Type B pancreatic cell (in vitro differentiated cells): ENCODE results near the gene TBX6. TPM values are rescaled to one million over a fixed set of nuclear protein-coding genes. Genes with fewer than 3 reads are reported as not detected.

ENCODE experiments used
- DNase-seq: peaks from one replicate; pipeline ENCODE4 v3.0.0; 2021; ENCODE audit warnings: mixed read lengths; ENCODE audit not compliant: unreplicated experiment; ENCODE audit errors: extremely low spot score
- H3K27ac Mint-ChIP-seq: 2 replicates; pipeline ENCODE4 v1.8.0; 2021; ENCODE audit warnings: mild to moderate bottlenecking, mixed read lengths
- H3K27me3 Mint-ChIP-seq: 2 replicates; pipeline ENCODE4 v1.8.0; 2021; ENCODE audit warnings: mixed read lengths
- H3K36me3 Mint-ChIP-seq: 2 replicates; pipeline ENCODE4 v1.8.0; 2021; ENCODE audit warnings: mixed read lengths
- H3K4me1 Mint-ChIP-seq: one replicate; pipeline ENCODE4 v1.8.0; 2021; ENCODE audit warnings: mixed read lengths; ENCODE audit not compliant: unreplicated experiment
- H3K4me3 Mint-ChIP-seq: 2 replicates; pipeline ENCODE4 v1.8.0; 2021; ENCODE audit warnings: mild to moderate bottlenecking, mixed read lengths
- H3K9me3 Mint-ChIP-seq: 2 replicates; pipeline ENCODE4 v1.8.0; 2021; ENCODE audit warnings: mixed read lengths
- CTCF ChIP-seq: fragments of 200-600 bp; sonication (generic); conservative IDR thresholded peaks from 2 replicates; pipeline ENCODE4 v1.5.0; 2021; ENCODE audit warnings: antibody characterized with exemption, mild to moderate bottlenecking
- total RNA-seq: library from RNA; stranded (reverse); gene quantifications from 2 replicates; pipeline ENCODE4 v1.2.1, GENCODE V29; 2021; ENCODE audit warnings: low replicate concordance

TBX6 gene
- total RNA-seq, 1 donor from 2014 or later, result 1.6 TPM

DNA sequence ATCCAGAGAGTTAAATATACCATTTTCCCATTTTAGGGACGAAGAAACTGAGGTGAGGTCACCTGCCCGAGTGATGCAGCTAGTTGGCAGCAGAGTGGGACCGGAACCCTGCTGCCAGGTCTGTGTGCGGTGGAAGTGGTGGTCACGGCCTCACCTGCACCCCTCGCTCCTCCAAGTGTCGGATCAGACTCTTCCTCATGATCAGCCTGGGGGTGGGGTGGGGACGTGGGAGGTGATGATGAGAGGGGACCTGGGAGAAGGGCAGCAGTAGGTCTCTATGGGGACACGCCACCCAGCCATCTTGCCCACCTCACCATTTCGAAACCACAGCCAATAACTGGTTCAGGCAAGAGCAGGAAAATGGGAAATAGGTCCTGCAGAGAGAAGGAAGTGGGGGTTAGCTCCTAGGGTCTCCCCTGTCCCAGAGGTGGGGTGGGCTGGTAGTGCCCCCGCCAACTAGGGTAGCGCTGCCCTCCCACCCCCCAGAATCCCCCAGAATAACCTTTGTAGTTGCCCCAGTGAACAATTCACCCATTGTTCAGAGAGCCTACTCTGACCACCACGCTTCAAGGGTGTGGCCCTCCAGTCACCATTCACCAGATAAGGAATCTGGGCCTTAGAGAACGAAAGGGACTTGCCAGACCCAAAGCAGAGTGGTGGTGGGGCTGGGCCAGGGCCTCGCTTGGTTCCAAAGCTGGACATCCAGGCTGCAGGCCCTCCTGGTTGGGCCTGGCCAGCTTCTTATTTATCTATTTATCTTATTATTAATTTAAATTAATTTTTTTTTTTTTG, 16.5 kb upstream of the TBX6 start:
- Mint-ChIP-seq H3K4me1 (peaks cover 5% of the 10 kb centered on the region), H3K9me3 (no peaks in the 10 kb centered on the region)
- no peak for DNase-seq

GRCh38 chr16:30104492-30104891, 12.8 kb upstream of the TBX6 start:
- peaks cover 31% of the 10 kb centered on the region for H3K36me3 Mint-ChIP-seq
- no peak for TF ChIP-seq CTCF
- H3K27me3 Mint-ChIP-seq, result no peaks in the 10 kb centered on the region
- peaks cover 5% of the 10 kb centered on the region for H3K4me1 Mint-ChIP-seq
- no peak for DNase-seq
- H3K4me3 Mint-ChIP-seq, result peak overlapping the region; percentile 65
- H3K27ac Mint-ChIP-seq, result peak overlapping the region; percentile 90
- H3K9me3 Mint-ChIP-seq, result no peaks in the 10 kb centered on the region

More for the DNA sequence above, 16.5 kb upstream of the TBX6 start:
- Mint-ChIP-seq H3K27ac (no peak overlapping the region), H3K4me3 (no peak overlapping the region), H3K27me3 (no peaks in the 10 kb centered on the region), H3K36me3 (peaks cover 25% of the 10 kb centered on the region)
- no peak for TF ChIP-seq CTCF

DNA sequence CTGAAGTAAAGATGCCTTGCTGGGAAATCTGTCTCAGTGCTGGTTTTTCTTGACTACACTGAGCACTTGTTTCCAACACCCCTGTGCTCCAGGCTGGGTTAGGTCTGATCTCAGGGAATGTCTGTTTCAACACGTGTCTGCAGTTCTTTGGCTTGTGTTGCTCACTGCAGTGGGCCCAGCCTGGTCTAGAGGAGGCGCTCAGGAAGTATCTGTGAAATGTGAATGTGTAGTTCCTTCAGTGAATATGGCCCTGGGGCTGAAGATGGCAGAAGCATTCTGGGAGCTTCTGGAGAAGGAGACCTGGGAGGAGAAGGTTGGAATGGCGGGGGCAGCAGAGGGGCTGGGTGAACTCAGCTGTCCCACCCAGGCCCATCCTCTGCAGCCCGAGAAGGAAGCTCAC, 12.4 kb upstream of the TBX6 start:
- DNase-seq, result no peak
- Mint-ChIP-seq H3K4me1 (peaks cover 5% of the 10 kb centered on the region), H3K27ac (peak overlapping the region; percentile 90), H3K9me3 (no peaks in the 10 kb centered on the region), H3K4me3 (peak overlapping the region; percentile 65), H3K36me3 (peaks cover 31% of the 10 kb centered on the region), H3K27me3 (no peaks in the 10 kb centered on the region)
- no peak for TF ChIP-seq CTCF

DNA sequence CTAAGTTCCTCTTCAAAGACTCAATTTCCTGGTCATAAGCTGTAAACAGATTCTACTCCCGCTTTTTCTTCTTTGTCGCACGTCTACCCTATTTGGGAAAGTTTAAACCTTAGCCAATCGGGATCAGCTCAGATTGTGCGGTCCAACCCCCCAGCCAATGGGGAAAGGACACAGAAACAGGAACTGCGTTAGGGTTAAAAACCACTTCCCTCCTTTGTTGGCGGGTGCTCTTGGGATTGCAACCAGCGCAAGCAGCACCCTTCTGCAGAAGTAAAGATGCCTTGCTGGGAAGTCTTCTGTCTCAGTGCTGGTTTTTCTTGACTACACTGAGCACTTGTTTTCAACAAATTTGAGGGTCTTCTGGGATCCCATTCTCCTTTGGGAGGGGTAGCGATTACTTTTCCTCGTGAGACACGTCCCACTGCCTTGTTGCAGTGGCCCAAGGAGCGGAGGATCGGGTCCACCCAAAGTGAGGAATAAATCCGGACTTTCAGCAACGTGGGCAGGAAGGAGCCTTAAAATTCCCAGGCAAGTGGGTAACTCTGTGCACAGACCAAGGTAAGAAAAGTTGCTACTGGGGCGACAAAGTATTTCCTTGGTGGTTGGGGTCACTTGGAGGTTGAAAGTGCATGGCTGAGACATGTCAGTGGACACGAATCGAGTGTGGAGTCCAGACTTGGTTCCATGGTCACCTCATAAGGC, 5.3 kb upstream of the TBX6 start:
- DNase-seq, result no peak
- peak overlapping the region; percentile 84 for H3K4me3 Mint-ChIP-seq
- no peak for TF ChIP-seq CTCF

DNA sequence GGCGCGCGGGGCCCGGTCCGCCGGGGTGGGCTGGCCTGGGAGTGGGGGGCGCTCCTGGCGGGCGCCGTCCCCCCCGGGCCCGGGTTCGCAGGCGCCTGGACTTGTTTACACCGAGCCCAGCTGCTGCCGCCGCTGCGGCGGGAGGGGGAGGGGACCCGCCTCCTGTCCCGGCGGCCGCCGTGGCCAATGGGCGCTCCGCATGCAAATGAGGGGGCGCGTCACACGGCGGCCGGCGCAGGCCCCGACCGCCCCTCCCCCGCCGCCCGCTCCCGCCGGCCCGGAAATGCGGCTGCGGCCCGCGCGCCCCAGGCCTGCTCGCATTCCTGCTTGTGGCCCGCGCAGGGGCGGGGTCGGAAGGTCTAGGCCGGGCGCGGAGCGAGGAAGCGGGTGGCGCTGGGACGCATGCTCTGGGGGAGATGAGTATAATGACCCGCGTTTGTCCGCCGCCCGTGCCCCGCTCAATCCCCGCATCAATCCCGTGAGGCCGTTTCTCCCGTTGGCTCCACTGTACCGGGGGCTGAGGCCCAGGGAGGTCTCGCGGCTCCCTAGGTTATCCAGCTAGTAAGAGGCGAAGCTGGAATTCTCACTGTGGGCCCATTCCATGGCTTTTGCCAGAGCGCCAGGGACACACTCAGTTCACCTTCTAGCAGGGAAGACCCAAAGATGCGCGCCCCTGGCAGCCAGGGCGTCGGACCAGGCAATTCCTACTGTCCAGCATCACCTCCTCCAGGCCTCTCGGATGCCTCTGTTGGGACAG, 4.6 kb upstream of the TBX6 start, which contains the start of gene YPEL3:
Gene YPEL3, minus strand, starts transcription at position 109 of the 757 bp plus-strand sequence. CDS start 731 bp downstream, outside the sequence.
- H3K27ac Mint-ChIP-seq, result peak within 1 kb of the TSS; percentile 84
- H3K4me1 Mint-ChIP-seq, result peaks cover 25% of the 10 kb centered on the region
- DNase-seq, result peak; percentile 94
- peaks cover 20% of the 10 kb centered on the region for H3K36me3 Mint-ChIP-seq
- no peaks in the 10 kb centered on the region for H3K27me3 Mint-ChIP-seq
- peaks cover 18% of the 10 kb centered on the region for H3K9me3 Mint-ChIP-seq
- peak within 1 kb of the TSS; percentile 89 for H3K4me3 Mint-ChIP-seq
- no peak for TF ChIP-seq CTCF

More for the DNA sequence above, 5.3 kb upstream of the TBX6 start:
- Mint-ChIP-seq H3K27ac (peak overlapping the region; percentile 84), H3K27me3 (no peaks in the 10 kb centered on the region), H3K36me3 (peaks cover 25% of the 10 kb centered on the region), H3K4me1 (peaks cover 21% of the 10 kb centered on the region), H3K9me3 (peaks cover 18% of the 10 kb centered on the region)
